HCT116 (cell line): ENCODE data around the gene DCAF17.

Source experiments
- CEBPB ChIP-seq: IDR thresholded peaks from 2 replicates; pipeline ENCODE4 v1.6.1; 2012; ENCODE audit warnings: low read depth
- CTCF ChIP-seq, 3 experiments: fragments of 200-600 bp in 1 of 3; sonication (generic) in 1 of 3; IDR thresholded peaks in 2 of 3; conservative IDR thresholded peaks in 1 of 3; 2 replicates each; pipeline ENCODE4 v1.5.1; 2012 to 2017; ENCODE audit warnings: low read depth in 2 of 3, low read length in 2 of 3, antibody characterized with exemption in 1 of 3, borderline replicate concordance in 1 of 3, control low read depth in 1 of 3, mild to moderate bottlenecking in 1 of 3, mixed read lengths in 1 of 3, mixed run types in 1 of 3, moderate library complexity in 1 of 3; ENCODE audit not compliant: insufficient read depth in 1 of 3
- JUND ChIP-seq: IDR thresholded peaks from 2 replicates; pipeline ENCODE4 v1.6.1; 2012
- MAX ChIP-seq: IDR thresholded peaks from 2 replicates; pipeline ENCODE4 v1.6.1; 2012
- POLR2A ChIP-seq: IDR thresholded peaks from 2 replicates; pipeline ENCODE4 v1.7.0; 2011; ENCODE audit warnings: borderline replicate concordance; ENCODE audit not compliant: insufficient read depth, insufficient read length; ENCODE audit errors: extremely low read depth
- POLR2AphosphoS5 ChIP-seq: IDR thresholded peaks from 2 replicates; pipeline ENCODE4 v1.6.1; 2011; ENCODE audit warnings: mild to moderate bottlenecking, low read depth, low read length, moderate library complexity
- RAD21 ChIP-seq: IDR thresholded peaks from 2 replicates; pipeline ENCODE4 v1.6.1; 2012; ENCODE audit warnings: low read depth, mild to moderate bottlenecking
- REST ChIP-seq: IDR thresholded peaks from 2 replicates; pipeline ENCODE4 v1.6.1; 2012; ENCODE audit warnings: low read depth
- TCF7L2 ChIP-seq: IDR thresholded peaks from 2 replicates; pipeline ENCODE4 v1.7.0; 2011; ENCODE audit warnings: borderline replicate concordance, inconsistent platforms; ENCODE audit not compliant: insufficient read depth, insufficient read length; ENCODE audit errors: extremely low read depth

- TF ChIP-seq MAX = no peak
- TF ChIP-seq POLR2AphosphoS5 = no peak
- TF ChIP-seq CTCF (IDR thresholded peaks at IDR 0.05 in 2 of 3, conservative IDR thresholded peaks at IDR 0.05 in 1 of 3; ENCODE audit: borderline replicate concordance in 1 of 3, insufficient read depth in 1 of 3, low read depth in 2 of 3, low read length in 2 of 3) = no peak
- TF ChIP-seq CEBPB = no peak
- TF ChIP-seq JUND = no peak
- no peak for TF ChIP-seq REST
- no peak for TF ChIP-seq POLR2A
- TF ChIP-seq RAD21 = no peak
- TF ChIP-seq TCF7L2 = no peak
These were observed 90.0 kb downstream of the DCAF17 start for GRCh38 chr2:171524018-171524401.
